Activated effector memory CD4-positive, alpha-beta T cell treated with Interleukin-2 at 50 U/mL for 16 hours (primary cell): ENCODE data around the gene MGAT5.
A peak's percentile ranks its signal among the peaks of the same experiment; 100 is the strongest.

Experiments
- DNase-seq: peaks from one replicate; pipeline ENCODE4 v3.0.0-alpha.2; 2020

The MGAT5 gene

GRCh38 chr2:134253804-134254203, at the start of gene MGAT5:
TSS of gene MGAT5 (plus strand) at chr2:134254072. CDS start at chr2:134254404, 332 bp downstream.
- DNase-seq = no peak

DNA sequence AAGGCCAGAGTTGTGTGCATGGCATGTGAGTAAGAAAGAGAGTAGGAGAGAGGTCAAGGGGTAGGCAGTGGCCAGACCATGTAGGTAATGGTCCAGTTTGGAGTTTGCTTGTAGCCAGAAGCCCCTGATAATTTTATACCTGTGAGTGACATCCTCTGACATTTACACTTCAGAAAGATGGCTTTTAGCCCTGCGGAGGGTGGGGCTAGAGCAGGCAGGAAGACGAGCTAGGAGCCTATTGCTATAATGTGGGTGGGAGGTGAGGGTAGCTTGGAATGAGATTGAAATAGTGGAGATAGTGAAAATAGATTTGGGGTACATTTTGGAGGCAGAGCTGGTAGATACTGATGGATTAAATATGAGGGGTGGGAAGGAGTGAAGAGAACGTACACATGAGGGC, 48.8 kb upstream of the MGAT5 start:
- no peak for DNase-seq

GRCh38 chr2:134206031-134206430, 47.8 kb upstream of the MGAT5 start:
- DNase-seq = no peak

DNA sequence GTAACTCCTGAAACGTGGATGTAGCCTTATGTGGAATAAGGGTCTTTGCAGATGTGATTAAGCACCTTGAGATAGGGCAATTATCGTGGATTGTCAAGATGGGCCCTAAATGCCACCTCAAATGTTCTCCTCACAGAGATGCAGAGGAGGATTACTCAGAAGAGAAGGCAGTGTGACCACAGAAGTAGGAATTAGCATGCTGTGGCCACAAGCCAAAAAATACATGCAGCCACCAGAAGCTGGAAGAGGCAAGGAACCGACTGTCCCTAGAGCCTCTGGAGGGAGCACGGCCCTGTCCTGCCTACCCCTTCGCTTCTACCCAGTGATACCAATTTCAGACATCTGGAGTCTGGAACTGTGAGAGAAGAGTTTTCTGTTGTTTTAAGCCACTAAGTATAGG, 47.3 kb upstream of the MGAT5 start:
- no peak for DNase-seq

DNA sequence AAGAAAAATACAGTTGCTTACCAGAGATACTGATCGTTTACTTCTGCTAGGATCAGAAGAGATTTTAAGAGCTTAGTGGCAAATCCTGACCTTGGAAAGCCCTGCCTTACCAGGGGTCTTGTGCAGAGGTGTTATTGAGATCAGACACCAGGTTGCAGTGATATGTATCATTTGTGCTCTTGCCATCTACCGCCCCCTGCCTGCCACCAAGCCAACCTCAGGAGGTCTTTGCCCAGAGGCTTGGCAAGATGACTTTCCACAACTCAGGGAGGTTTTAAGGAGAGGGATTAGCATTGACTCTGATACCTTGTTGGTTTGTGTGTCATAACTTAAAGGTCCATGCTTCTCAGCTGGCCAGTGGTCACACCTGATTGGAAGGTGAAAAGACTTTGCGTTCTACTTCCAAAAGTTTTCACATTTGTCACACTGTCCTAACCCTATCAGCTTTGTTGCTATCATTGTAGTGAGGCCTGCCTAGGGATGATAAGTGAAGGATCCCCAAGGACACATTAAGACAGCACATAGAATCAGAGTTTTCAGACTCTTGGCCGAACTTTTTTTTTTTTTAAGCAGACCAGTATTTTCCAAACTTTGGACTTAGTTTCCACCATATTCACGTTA, 46.2 kb upstream of the MGAT5 start:
- DNase-seq = peak; percentile 43

GRCh38 chr2:134208825-134209224, 45.0 kb upstream of the MGAT5 start:
- no peak for DNase-seq

DNA sequence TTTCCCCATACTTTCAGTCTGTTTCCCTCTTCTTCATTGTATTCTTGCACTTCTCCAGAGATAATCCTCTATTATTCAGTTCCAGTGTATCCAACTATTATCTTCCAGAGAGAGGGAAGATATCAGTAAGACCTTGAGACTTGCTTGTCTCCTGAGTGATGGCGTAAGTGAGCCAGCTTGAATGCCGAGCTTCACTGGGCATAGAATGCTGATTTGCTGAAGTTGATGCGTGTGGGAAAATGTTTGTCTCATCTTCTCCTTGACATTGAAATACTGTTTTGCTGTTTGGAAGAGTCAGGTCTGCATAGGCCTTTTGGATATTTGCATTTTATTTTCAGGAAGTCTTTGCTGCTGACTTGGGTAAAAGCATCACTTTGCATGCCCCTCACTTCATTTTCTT, 41.1 kb upstream of the MGAT5 start:
- DNase-seq = no peak

GRCh38 chr2:134216152-134216829, 37.6 kb upstream of the MGAT5 start:
- DNase-seq = no peak

DNA sequence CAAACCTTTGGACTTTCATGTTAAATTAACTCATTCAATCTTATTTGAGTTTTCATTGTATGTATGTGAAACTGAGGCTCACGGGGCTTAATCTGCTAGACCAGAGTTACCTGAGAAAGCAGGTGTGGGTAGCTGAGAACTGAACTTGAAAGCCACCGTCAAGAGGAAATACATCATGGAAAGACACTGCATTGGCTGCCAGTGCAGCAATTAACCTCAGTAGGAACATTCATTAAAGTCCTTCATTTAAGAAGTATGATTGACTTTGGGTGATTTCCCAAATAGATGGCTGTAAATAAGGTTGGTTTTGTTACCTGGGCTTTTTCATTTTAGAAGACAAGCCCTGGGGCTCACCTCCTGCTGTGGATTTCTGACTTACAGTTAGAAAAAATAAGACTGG, 36.5 kb upstream of the MGAT5 start:
- DNase-seq = no peak

DNA sequence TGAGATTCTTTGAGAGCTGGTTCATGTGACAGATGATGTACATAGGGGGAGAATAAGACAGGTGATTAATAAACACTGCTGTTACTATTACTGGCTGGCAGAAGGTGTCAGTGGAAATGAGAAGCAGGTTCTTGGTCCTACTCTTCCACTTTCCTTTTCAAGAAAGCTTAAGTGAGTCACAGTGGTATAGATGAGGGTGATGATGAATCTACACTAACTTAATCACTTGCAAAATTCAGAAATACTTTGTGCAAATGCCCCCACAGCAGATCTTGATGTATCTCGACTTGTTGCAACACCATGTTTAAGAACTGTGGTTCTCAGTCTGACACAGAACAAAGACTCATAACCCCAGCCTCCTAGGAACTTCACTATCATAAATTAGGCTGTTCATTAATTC, 35.9 kb upstream of the MGAT5 start:
- DNase-seq = no peak

- no peak for DNase-seq
Observed at GRCh38 chr2:134218414-134218813, 35.5 kb upstream of the MGAT5 start.

GRCh38 chr2:134218930-134219658, 34.8 kb upstream of the MGAT5 start:
- peak; percentile 28 for DNase-seq

- DNase-seq = no peak
Observed at GRCh38 chr2:134220344-134220974, 33.4 kb upstream of the MGAT5 start.

GRCh38 chr2:134224005-134224404, 29.9 kb upstream of the MGAT5 start:
- DNase-seq = no peak

- no peak for DNase-seq
Observed at GRCh38 chr2:134225173-134225572, 28.7 kb upstream of the MGAT5 start.

GRCh38 chr2:134225841-134226240, 28.0 kb upstream of the MGAT5 start:
- no peak for DNase-seq

DNA sequence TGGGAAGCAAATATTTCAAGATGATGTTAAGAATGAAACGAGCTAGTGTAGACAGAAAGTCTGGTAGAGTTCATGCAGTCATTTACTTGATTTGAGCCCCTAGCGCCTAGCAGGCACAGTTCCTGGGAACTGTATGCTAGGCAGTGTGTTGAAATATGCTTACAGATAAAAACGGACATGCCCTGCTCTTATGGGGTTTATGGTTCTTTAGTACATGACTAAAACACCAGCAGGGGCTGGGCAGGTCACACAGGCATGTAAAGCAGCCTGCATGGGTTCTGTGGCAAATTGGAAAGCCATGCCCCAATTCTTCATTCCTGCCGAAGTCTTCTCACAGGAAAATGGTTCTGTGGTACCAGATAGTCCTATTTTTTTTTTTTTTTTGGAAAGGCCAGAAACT, 27.3 kb upstream of the MGAT5 start:
- DNase-seq = no peak

DNA sequence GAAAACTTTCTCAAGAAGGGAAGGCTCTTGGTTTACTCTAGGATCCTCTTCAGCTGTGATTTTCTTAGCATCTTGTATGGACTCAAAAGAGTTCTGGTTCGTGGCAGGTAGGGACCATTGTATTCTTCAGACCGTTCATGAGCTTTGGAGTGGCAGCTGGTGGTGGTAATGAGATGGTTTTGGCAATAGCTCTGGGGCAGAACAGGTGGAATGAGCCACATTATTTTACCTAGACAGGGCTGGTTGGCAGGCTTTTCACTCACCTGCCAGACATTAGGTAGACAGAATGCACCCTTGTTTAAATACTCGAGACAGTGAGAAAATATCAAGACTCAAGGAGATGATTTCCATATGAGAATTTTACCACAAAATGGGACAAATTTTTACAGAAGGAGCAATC, 26.2 kb upstream of the MGAT5 start:
- no peak for DNase-seq

GRCh38 chr2:134228493-134228903, 25.4 kb upstream of the MGAT5 start:
- DNase-seq = no peak

DNA sequence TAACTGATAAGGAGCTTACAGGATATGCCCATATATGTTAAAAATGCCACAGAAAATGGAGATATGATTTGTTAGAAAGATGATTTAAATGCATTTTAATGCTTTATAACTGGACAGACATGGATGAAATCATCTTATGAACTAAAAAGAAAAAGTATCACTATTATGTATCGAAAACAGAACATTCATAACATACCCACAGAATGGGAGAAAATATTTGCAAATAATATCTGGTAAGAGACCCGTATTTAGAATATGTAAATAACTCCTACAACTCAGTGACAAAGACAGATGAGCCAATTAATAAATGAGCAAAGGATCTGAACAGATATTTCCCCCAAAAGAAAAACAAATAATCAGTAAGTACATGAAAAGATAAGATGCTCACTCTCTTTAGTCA, 24.3 kb upstream of the MGAT5 start:
- DNase-seq = no peak

DNA sequence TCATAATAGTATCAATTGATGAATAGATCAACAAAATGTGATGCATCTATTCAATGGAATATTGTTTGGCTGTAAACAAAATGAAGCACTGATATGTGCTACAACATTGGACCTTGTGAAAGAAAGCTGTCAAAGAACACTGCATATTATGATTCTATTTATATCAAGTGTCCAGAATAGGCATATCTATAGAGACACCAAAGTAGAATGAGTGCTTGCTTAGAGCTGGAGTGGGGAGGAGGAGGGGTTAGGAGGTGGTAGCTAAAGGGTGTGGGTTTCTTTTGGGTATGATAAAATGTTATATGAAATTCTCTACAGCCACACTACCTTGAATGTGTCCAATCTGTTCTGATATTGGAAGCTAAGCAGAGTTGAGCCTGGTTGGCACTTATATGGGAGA, 23.0 kb upstream of the MGAT5 start:
- DNase-seq = no peak

- no peak for DNase-seq
Observed at GRCh38 chr2:134231301-134231964, 22.4 kb upstream of the MGAT5 start.

GRCh38 chr2:134231965-134232340, 21.9 kb upstream of the MGAT5 start:
- no peak for DNase-seq
